HG03045 (cell line): ENCODE results near the gene ADAM17.
"Not testable (repeated sequence)": the region's sequence is repeated elsewhere in the genome, so short reads cannot be mapped to it uniquely, and the experiment has no call there.

Source experiments
- ATAC-seq: cut with Tn5 transposase; IDR thresholded peaks from one replicate; pipeline ENCODE4 v1.9.1; 2021; ENCODE audit warnings: mild to moderate bottlenecking, moderate library complexity; ENCODE audit not compliant: unreplicated experiment

Gene ADAM17

GRCh38 chr2:9527995-9528787 lies 27.4 kb downstream of the ADAM17 start:
- no peak for ATAC-seq

DNA sequence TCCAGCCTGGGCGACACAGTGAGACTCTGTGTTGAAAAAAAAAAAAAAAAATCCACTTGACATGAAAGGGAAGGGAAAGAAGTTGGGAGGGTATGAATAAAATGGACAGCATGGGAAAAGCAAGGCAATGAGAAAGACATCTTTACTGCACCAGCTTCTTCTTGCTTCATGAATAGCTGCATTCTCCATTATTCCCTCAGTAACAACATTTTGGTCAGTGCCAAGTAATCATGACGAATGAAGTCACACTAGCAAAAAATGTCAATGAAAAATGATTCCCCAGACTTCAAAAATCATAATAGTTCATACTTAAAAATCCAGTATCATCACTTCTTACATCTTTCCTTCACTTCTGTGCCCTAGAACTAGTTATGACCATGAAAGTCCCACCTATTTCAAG lies 30.4 kb downstream of the ADAM17 start:
- no peak for ATAC-seq

DNA sequence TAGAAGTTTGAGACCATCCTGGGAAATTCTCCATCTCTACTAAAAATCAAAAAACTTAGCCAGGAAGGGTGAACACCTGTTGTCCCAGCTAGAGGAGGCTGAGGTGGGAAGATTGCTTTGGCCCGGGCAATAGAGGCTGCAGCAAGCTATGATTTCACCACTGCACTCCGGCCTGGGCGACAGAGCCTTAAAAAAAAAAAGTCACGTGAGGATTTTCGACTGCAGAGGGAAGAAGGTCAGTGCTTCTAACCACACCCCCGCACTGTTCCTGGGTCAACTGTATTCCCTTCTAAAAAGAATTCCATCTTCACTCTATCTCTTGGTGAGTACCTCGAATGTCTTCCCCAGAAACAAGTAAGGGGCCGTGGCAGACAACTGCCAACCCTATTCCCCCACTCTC lies 31.3 kb downstream of the ADAM17 start:
- ATAC-seq, result no peak

DNA sequence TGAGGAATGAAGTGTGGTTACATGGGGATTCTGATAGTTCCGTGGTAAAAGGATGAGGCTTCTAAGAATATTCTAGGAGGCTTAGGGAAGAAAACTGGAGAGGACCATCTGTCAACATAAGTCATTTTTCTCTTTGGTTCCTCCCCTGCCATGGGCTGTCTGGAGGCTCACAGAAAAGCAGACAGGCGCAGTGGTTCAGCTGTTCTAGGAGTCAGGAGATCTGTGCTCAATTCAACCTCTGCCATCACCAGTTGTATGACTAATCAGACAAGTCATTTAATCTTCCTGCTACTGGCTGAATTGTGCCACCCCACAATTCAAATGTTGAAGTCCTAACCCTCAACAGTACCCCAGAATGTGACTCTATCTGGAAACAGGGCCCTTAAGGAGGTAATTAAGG lies 36.4 kb downstream of the ADAM17 start:
- no peak for ATAC-seq

DNA sequence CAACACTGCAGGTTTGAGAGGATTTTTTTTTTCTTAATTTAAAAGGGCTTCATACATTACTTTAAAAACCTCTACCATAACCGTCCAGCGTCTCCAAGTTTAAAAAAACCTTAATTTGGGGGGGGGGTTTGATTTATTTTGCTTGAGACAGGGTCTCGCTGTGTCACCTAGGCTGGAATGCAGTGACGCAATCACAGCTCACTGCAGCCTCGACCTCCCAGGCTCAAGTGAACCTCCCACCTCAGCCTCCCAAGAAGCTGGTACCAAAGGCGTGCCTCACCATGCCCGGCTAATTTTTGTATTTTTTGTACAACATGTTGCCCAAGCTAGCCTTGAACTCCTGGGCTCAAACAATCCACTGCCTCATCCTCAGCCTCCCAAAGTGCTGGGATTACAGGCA lies 36.9 kb downstream of the ADAM17 start:
- ATAC-seq, result no peak

- no peak for ATAC-seq
Observed at GRCh38 chr2:9518163-9518562, 37.5 kb downstream of the ADAM17 start.

DNA sequence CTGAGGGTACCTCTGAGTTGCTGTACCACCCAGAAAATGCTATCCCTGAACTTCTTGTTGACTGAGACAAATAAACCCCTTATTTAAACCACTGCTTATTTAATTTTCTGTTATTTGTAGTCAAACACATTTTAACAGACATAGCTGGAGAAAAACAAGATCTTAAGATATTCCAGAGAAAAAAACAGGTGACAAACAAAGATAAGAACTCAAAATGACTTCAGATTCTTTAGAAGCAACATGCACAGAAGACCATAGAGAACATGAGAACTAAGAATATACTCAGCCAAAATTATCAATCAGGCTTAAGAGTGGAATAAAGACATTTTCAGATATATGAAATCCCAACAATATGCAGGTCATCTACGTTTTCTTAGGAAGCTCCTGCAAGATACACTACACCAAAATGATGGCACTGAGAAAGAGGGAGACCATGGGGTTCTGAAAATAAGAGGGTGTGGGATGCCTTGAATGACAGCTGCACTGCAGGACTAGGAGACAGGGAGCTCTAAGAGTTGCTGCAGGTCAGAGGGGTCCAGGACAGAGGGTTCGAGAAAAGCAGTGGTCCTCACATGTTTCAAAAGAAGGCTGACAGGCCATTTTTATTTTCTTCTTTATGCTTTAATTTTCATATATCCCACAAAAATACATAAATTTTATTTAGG lies 38.4 kb downstream of the ADAM17 start:
- ATAC-seq, result no peak

DNA sequence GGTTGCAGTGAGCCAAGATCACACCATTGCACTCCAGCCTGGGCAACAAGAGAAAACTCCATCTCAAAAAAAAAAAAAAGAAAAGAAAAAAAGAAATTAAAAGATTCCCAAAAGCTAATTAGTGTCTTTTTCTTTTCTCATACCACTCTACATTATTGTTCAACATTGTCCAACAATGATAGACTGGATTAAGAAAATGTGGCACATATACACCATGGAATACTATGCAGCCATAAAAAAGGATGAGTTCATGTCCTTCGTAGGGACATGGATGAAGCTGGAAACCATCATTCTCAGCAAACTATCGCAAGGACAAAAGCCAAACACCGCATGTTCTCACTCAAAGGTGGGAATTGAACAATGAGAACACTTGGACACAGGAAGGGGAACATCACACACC lies 41.7 kb downstream of the ADAM17 start:
- not testable (repeated sequence) for ATAC-seq

DNA sequence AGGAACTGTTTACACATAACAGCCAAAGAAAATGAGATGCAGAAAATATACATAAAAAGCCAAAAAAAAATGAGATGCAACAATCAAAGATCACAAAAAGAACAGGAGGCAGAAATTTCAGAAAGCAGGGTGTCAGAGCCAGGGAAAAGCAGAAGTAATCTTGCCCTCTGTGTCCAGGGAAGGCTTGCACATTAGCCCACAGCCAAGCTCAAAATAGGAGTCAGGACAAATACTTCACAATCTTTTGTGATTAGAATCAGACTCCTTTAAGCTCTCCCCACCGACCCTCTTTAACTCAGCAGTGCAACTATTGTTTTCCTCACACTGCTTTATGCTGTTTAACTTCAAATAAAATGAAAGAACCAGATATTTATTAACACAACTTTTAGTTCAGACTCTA lies 46.7 kb downstream of the ADAM17 start:
- ATAC-seq, result no peak

- ATAC-seq, result no peak
Observed at GRCh38 chr2:9498210-9498609, 57.4 kb downstream of the ADAM17 start.

- no peak for ATAC-seq
Observed at GRCh38 chr2:9497017-9497416, 58.6 kb downstream of the ADAM17 start.

DNA sequence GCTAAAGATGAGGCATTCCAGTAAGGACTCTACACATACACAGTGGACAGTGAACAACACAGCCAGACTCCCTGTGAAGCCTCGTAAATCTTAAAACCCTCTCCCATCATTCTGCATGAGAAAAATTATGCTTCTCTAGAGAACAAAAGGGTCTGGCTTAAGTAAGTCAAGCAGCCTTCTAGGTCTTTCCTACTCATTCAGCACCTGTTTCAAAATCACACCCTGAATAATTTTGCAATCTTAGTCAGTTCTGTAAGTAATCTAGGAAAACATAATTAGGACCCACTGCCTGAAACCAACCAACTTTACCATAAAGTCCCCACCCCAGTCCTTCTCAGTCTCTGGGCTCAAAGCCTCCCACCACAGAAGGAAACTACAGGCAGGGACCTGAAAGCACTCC lies 61.5 kb downstream of the ADAM17 start:
- no peak for ATAC-seq

DNA sequence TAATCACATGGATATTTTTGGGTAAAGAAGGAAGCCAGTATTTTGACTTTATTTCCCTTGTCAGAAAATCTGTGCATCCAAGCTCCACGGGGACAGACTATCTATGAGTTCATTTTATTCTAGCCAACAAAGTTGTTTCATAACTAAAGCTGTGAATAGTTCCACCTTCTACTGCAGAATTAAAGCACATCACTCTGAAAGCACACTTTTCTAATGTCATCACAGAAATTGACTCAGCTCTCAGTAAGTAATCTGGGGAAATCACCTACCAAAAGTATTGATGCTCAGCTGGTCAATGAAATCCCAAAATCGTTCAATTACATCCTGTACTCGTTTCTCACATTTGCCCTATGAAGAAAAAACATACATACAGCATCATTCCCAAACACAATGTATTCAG lies 62.2 kb downstream of the ADAM17 start:
- ATAC-seq, result no peak

DNA sequence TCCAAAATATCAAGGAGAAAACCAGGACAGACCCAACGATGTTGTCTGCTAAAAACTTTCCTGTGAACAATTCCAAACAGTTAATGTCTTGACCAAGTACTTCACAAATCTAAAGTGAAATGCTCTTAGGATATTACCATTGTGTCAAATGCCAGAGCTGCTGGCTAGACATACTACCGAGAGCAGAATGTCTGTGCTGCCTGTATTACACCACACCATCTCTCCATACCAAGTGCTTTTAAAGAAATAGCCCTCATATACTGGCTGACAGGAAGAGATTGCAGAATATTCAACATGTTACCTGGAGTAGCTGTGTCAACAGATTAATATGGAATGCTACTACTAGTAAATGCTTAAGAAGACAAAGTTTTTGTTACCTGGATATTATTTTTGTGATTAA lies 62.7 kb downstream of the ADAM17 start:
- ATAC-seq, result no peak

GRCh38 chr2:9490789-9491188 lies 64.8 kb downstream of the ADAM17 start:
- no peak for ATAC-seq

GRCh38 chr2:9488583-9489547 lies 66.8 kb downstream of the ADAM17 start:
- ATAC-seq, result no peak

- no peak for ATAC-seq
Observed at GRCh38 chr2:9484533-9484932, 71.1 kb downstream of the ADAM17 start.

GRCh38 chr2:9483107-9483506 lies 72.5 kb downstream of the ADAM17 start:
- ATAC-seq, result no peak

- no peak for ATAC-seq
Observed at GRCh38 chr2:9480157-9480556, 75.5 kb downstream of the ADAM17 start.

DNA sequence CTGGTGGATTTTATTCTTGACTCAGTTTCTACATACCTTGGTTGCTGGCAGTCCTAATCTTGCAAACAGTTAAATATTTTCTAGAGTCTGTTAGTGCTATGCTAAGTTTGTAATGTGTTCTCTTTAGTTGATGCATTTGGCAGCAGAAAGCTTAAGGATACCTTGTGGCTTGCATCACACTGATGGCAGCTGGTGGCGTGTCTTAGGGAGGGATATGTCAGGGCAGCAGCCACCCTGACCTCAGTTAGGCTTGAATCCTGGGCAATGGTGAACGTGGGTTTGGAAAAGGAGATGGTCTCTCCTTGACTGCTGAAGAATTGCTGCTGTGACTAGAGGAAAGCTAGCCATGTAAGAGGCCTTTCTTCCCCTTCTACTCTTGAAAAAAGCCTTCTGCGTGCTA lies 77.1 kb downstream of the ADAM17 start:
- no peak for ATAC-seq

GRCh38 chr2:9477914-9478313 lies 77.7 kb downstream of the ADAM17 start:
- no peak for ATAC-seq
